ENCODE results near the gene L3MBTL4.

The L3MBTL4 gene

GRCh38 chr18:6352275-6352674 lies 62.4 kb downstream of the L3MBTL4 start:
- no peak for DNase-seq (ENCODE audit: low read depth)
- no peak overlapping the region for H3K4me3 ChIP-seq (ENCODE audit: low read depth, low read length)
- TF ChIP-seq, protein P1, sequence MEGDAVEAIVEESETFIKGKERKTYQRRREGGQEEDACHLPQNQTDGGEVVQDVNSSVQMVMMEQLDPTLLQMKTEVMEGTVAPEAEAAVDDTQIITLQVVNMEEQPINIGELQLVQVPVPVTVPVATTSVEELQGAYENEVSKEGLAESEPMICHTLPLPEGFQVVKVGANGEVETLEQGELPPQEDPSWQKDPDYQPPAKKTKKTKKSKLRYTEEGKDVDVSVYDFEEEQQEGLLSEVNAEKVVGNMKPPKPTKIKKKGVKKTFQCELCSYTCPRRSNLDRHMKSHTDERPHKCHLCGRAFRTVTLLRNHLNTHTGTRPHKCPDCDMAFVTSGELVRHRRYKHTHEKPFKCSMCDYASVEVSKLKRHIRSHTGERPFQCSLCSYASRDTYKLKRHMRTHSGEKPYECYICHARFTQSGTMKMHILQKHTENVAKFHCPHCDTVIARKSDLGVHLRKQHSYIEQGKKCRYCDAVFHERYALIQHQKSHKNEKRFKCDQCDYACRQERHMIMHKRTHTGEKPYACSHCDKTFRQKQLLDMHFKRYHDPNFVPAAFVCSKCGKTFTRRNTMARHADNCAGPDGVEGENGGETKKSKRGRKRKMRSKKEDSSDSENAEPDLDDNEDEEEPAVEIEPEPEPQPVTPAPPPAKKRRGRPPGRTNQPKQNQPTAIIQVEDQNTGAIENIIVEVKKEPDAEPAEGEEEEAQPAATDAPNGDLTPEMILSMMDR (IDR thresholded peaks at IDR 0.05; ENCODE audit: insufficient read depth, low read depth, low read length, missing control alignments), result no peak

GRCh38 chr18:6342990-6343389 lies 71.7 kb downstream of the L3MBTL4 start:
- H3K4me3 ChIP-seq (ENCODE audit: low read depth, low read length), result no peak overlapping the region
- TF ChIP-seq, protein P1 (IDR thresholded peaks at IDR 0.05; ENCODE audit: insufficient read depth, low read depth, low read length, missing control alignments), result no peak
- DNase-seq (ENCODE audit: low read depth), result no peak

- H3K4me3 ChIP-seq (ENCODE audit: low read depth, low read length), result no peak overlapping the region
- TF ChIP-seq, protein P1 (IDR thresholded peaks at IDR 0.05; ENCODE audit: insufficient read depth, low read depth, low read length, missing control alignments), result no peak
- no peak for DNase-seq (ENCODE audit: low read depth)
Measured at GRCh38 chr18:6341709-6342108, 73.0 kb downstream of the L3MBTL4 start.

DNA sequence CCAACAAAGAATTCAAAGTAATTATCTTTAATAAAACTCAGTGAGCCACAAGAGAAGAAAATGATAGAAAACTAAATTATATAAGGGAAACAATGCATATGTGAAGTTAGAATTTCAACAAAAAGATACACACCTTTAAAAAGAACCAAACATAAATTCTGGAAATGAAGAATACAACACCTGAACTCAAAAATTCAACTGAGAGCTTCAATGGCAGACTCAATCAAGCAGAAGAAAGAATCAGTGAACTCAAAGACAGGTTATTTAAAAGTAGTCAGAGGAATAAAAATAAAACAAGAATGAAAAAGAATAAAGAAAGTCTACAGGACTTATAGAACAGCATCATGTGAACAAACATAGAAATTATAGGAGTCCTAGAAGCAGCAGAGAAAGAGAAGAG lies 73.4 kb downstream of the L3MBTL4 start:
- no peak for DNase-seq (ENCODE audit: low read depth)
- H3K4me3 ChIP-seq (ENCODE audit: low read depth, low read length), result no peak overlapping the region
- TF ChIP-seq, protein P1 (IDR thresholded peaks at IDR 0.05; ENCODE audit: insufficient read depth, low read depth, low read length, missing control alignments), result no peak

DNA sequence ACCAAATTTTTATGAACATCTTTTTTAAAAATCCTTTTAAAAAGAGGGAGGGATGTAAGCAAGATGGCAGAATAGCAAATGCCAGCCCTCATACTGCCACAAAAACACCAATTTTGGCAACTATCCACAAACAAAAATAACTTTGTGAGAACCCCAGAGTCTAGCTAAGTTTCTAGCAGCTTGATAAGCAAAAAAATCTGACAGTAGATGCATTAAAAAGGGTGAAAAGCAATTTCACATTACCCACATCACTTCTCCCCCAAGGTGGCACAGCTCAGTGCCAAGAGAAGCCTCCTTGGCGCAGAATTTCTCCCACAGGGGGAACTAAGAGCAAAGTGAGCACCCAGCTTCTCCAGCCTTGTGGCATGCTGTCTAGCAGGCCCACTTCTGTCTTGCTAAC lies 74.6 kb downstream of the L3MBTL4 start:
- H3K4me3 ChIP-seq (ENCODE audit: low read depth, low read length), result no peak overlapping the region
- no peak for DNase-seq (ENCODE audit: low read depth)
- TF ChIP-seq, protein P1 (IDR thresholded peaks at IDR 0.05; ENCODE audit: insufficient read depth, low read depth, low read length, missing control alignments), result no peak

GRCh38 chr18:6336239-6336638 lies 78.5 kb downstream of the L3MBTL4 start:
- TF ChIP-seq, protein P1 (IDR thresholded peaks at IDR 0.05; ENCODE audit: insufficient read depth, low read depth, low read length, missing control alignments), result no peak
- DNase-seq (ENCODE audit: low read depth), result no peak
- no peak overlapping the region for H3K4me3 ChIP-seq (ENCODE audit: low read depth, low read length)

DNA sequence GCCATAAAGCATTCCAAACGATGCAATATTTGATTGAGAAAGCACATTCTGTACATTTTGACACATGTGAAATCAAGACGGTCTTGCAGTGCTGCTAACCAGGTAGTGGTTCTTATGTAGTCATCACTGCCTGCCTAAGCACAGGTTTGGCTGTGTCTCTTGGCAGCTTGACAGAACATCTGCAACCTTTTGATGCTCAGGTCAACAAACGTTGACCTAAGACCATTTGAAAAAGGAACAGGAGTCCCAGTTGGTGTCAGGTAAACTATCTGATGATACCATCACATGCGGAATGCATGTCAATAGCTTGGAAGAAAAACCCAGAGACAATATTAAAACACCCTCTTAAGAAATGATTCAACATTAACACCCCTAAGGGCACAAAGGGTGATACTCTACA lies 80.7 kb downstream of the L3MBTL4 start:
- DNase-seq (ENCODE audit: low read depth), result no peak
- no peak overlapping the region for H3K4me3 ChIP-seq (ENCODE audit: low read depth, low read length)
- TF ChIP-seq, protein P1 (IDR thresholded peaks at IDR 0.05; ENCODE audit: insufficient read depth, low read depth, low read length, missing control alignments), result no peak

Data from GM12865 (cell line).